HG03045 (cell line): ENCODE results near the gene CDKAL1.

Experiments
- ATAC-seq: cut with Tn5 transposase; IDR thresholded peaks from one replicate; pipeline ENCODE4 v1.9.1; 2021; ENCODE audit warnings: mild to moderate bottlenecking, moderate library complexity; ENCODE audit not compliant: unreplicated experiment

CDKAL1 gene

DNA sequence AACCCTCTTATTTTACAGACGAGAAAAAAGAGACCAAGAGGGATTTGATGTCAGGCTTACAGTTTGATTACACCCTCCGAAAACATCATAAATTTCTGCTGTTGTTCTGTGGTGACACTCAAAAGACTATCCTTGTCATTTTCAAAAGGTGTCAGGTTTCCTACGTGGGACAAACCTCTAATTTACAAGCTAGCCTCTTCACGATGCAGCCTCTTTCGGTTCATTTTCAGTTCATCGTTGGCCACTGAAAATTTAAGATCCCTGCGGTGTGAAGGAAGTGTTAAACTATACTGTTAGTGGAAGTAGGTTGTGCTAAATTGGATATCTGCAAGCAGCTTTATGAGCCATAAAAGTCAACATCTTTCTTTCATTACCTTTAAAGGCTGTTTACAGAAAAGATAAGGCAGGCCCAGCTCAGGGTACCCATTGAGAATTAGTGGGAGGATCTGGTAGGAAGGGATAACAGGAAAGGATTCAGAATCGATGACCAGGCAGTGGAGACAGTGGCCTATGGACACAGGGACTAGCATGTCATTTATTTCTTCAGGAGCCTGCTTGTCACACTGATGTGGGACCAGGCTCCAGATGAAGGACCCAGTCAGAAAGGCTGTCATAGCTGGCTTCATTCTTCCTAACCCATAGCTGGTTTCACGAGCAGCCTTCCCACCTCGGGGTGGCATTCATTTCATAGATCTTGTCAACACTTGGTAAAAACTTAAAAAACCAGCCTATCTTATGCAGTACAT, 730.2 kb downstream of the CDKAL1 start:
- no peak for ATAC-seq

DNA sequence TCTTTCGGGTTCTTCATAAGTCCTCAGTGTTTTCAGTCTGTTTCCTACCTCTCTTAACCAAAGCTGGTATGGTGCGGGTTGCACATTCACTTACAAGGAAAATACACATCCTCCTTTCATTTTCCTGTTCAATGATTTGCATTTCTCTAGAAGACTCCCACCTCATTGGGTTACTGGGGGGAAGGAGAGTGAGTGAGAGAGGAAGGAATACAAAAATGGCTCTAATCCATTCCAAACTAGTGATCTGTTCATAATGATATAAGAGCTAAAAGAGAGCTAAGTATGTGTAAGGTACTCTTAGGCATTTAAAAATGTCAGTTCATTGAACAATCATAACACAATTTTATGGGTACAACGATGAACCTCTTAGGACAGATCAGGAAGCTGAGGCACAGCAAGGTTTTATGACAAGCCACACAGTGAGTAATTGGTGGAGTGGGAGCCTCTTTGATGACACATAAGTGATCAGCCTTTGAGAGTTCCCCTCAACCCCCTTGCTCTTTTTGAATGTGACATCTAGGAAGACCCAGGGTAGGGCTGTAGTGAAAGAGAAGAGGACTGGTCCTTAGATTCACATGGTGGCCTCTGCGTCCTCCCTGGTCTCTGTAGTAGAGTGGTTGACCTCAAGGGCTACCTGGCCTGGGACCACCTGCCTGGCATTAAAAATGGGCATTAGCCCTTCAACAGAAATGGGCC, 730.9 kb downstream of the CDKAL1 start:
- ATAC-seq, result no peak

GRCh38 chr6:21265730-21266044, 731.4 kb downstream of the CDKAL1 start:
- no peak for ATAC-seq

DNA sequence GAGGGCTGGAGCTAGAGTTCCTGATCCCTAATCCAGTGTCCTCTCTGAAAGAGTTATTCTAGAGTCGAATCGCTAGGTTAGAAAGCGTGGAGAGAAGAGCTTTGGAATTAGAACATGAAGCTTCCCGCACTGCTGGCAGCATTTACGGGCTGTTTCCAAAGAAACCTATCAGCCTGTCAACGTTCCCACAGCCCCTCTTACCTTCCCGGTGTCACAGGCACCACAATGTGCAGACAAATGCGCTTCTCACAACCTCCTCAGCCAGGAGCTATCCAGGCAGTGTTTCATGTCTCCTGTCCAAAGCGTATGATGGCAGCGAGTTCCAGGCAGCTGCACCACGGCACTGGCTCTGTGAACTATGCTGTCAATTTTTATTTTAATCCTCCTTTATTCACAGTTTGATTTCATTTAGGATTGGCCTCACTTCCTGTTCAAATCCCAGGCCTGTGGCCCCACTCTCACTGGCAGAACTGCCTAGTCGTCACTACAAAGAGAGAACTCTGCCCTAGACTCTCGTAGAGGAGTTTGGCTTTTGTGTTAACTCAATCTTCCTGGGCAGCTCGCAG, 736.5 kb downstream of the CDKAL1 start:
- no peak for ATAC-seq

DNA sequence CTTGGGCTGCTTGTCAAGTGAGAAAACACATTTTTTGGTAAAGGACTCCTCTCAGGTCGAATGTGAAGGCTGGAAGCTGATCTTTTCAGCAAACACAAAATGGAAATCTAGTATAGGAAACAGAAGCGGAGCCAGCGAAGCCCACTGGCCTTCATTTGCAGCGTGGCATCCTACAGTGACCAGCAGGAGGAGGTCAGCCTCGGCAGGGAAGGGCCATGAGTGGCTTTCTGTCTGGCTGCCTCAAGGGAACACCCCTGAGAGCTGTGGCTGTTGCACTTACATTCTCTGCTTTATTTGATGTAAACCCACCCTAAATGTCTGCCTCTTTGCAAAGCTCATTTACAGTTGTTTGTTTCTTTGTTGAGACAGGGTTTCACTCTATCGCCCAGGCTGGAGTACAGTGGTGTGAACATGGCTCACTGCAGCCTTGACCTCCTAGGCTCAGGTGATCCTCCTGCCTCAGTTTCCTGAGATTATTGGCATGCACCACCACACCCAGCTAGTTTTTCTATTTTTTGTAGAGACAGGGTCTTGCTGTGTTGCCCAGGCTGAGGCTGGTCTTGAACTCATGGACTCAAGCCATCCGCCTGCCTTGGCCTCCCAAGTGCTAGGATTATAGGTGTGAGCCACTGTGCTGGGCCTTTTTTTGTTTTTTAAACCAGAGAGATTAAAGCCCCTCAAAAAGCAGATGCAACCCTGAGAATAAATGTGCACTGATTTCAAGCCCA, 737.3 kb downstream of the CDKAL1 start:
- ATAC-seq, result no peak

DNA sequence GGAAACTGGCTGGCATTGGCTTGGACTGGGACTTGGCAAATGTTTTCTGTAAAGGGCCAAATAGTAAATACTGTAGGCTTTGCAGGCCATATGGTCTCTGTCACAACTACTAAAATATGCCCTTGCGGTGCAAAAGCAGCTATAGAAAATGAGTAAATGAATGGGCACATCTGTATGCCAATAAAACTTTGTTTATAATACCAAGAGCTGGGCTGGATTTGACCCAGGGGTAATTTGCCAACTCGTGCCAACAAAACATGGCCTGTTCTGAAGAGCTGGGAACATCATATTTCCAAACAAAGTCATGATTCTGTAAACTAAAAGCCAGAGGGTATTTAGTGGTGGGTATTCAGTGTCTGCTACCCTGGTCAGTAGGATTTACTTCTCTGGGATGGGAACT, 739.2 kb downstream of the CDKAL1 start:
- ATAC-seq, result no peak

- ATAC-seq, result no peak
Observed at GRCh38 chr6:21274851-21275250, 740.6 kb downstream of the CDKAL1 start.

GRCh38 chr6:21277601-21278374, 743.5 kb downstream of the CDKAL1 start:
- ATAC-seq, result no peak

- ATAC-seq, result no peak
Observed at GRCh38 chr6:21278375-21278745, 744.1 kb downstream of the CDKAL1 start.

GRCh38 chr6:21279619-21280018, 745.4 kb downstream of the CDKAL1 start:
- ATAC-seq, result no peak

- no peak for ATAC-seq
Observed at GRCh38 chr6:21281366-21281765, 747.1 kb downstream of the CDKAL1 start.
